T-cell (primary cell): Measurements from ENCODE around the gene LRCH1. TPM values are rescaled to one million over a fixed set of nuclear protein-coding genes. Genes with fewer than 3 reads are reported as not detected.

Source experiments
- ATAC-seq, 4 experiments: fragments of 200-7000 bp in 3 of 4; fragments of 150-1000 bp in 1 of 4; cut with Tn5 transposase; replicated peaks in 1 of 4; 1 replicate in 3 of 4; 2 replicates in 1 of 4; pipeline ENCODE4 v1.10.0; 2021; ENCODE audit warnings: moderate library complexity in 3 of 4, mild to moderate bottlenecking in 2 of 4, moderate number of reproducible peaks in 1 of 4
- CTCF ChIA-PET, 2 donors: fragments of 300-600 bp; sonication (Branson Sonifier 250); formaldehyde crosslinking; loops; one replicate each; lab custom pipeline; 2022; ENCODE audit warnings: antibody characterized with exemption in 2 of 2; lab: Charles Lee
- POLR2A ChIA-PET, 2 donors: fragments of 300-600 bp; sonication (Branson Sonifier 250); formaldehyde crosslinking; loops; one replicate each; lab custom pipeline; 2022; ENCODE audit warnings: antibody characterized with exemption in 2 of 2; lab: Charles Lee
- DNase-seq, 35 experiments: peaks; one replicate each; pipeline versions ENCODE4 v3.0.0 to v3.0.0-alpha.2; 2013 to 2023
- H3K27ac ChIP-seq: one replicate; pipeline ENCODE4 v1.5.1; 2013; ENCODE audit warnings: low read length
- H3K27me3 ChIP-seq, 2 experiments: replicated peaks in 1 of 2; 1 replicate in 1 of 2; 2 replicates in 1 of 2; pipeline versions ENCODE4 v1.6.1 to v1.7.0; 2013; ENCODE audit warnings: low read length in 1 of 2, mixed read lengths in 1 of 2; ENCODE audit not compliant: control insufficient read depth in 2 of 2, insufficient read depth in 2 of 2; ENCODE audit errors: extremely low read depth in 1 of 2
- H3K36me3 ChIP-seq, 2 donors: 1 replicate in 1 of 2; 2 replicates in 1 of 2; pipeline versions ENCODE4 v1.6.1 to v1.7.0; 2013; ENCODE audit warnings: low read length in 1 of 2; ENCODE audit not compliant: control insufficient read depth in 2 of 2, insufficient read depth in 1 of 2; ENCODE audit errors: extremely low read depth in 1 of 2
- H3K4me1 ChIP-seq, 2 experiments: 1 replicate in 1 of 2; 2 replicates in 1 of 2; pipeline versions ENCODE4 v1.6.1 to v1.7.0; 2013; ENCODE audit warnings: low read length in 2 of 2, mixed read lengths in 1 of 2; ENCODE audit not compliant: insufficient read depth in 2 of 2, control insufficient read depth in 1 of 2; ENCODE audit errors: extremely low read depth in 1 of 2
- H3K4me3 ChIP-seq, 2 donors: 1 replicate in 1 of 2; 2 replicates in 1 of 2; pipeline versions ENCODE4 v1.5.1 to v1.7.0; 2013; ENCODE audit warnings: mild to moderate bottlenecking in 2 of 2, low read length in 1 of 2, moderate library complexity in 1 of 2; ENCODE audit not compliant: control insufficient read depth in 1 of 2; ENCODE audit errors: extremely low read depth in 1 of 2
- H3K9me3 ChIP-seq: 2 replicates; pipeline ENCODE4 v1.7.0; 2013
- H3K27ac Mint-ChIP-seq, 2 donors: one replicate each; pipeline ENCODE4 v1.8.0; 2020 to 2021; ENCODE audit warnings: mild to moderate bottlenecking in 2 of 2, mixed read lengths in 2 of 2
- H3K27me3 Mint-ChIP-seq, 2 donors: one replicate each; pipeline ENCODE4 v1.8.0; 2021 to 2022; ENCODE audit warnings: mixed read lengths in 2 of 2
- H3K36me3 Mint-ChIP-seq: one replicate; pipeline ENCODE4 v1.8.0; 2021; ENCODE audit warnings: mixed read lengths
- H3K4me1 Mint-ChIP-seq, 3 donors: one replicate each; pipeline ENCODE4 v1.8.0; 2020 to 2022; ENCODE audit warnings: mixed read lengths in 3 of 3, mild to moderate bottlenecking in 1 of 3
- H3K4me3 Mint-ChIP-seq, 3 donors: one replicate each; pipeline ENCODE4 v1.8.0; 2020 to 2022; ENCODE audit warnings: mild to moderate bottlenecking in 3 of 3, mixed read lengths in 3 of 3, moderate library complexity in 3 of 3
- H3K9me3 Mint-ChIP-seq, 3 donors: one replicate each; pipeline ENCODE4 v1.8.0; 2020 to 2022; ENCODE audit warnings: mixed read lengths in 3 of 3
- WGBS: methylation state at CpG from one replicate; pipeline ENCODE4 v1.1.5; 2013; ENCODE audit warnings: missing lambda C conversion rate; ENCODE audit not compliant: insufficient coverage; 5-methylcytosine and 5-hydroxymethylcytosine counted together
- total RNA-seq, 35 experiments: library from RNA in 6 of 35; stranded (reverse) in 6 of 35; fragments of 120-200 nt in 1 of 35; gene quantifications; one replicate each; pipeline versions ENCODE4 v1.2.1 to v1.2.4 and lab custom pipeline; 2013 to 2026

LRCH1 gene
- total RNA-seq, 5 donors from 2014 or later (not counting 1 experiment from before 2014, with no cell fraction given), result 16.0 to 21.8 (median 17.9) TPM

DNA sequence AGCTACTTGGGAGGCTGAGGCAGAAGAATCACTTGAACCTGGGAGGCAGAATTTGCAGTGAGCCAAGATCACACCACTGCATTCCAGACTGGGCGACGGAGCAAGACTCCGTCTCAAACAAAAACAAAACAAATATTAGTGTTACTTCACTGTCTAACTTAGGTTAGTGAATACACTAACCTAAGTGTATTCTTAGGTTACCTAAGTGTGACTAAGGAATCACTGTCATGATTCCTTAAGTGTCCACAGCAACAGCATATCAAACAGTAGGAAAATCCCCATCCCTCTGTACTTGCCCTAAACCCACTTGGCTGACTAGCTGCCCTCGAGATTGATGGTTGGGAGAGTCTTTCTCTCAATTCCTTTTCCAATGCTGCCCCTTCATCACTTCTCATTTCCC, 11.8 kb upstream of the LRCH1 start:
- no peak overlapping the region for H3K4me3 Mint-ChIP-seq
- no peaks in the 10 kb centered on the region for H3K27me3 ChIP-seq
- no peak overlapping the region for H3K27ac ChIP-seq
- no peaks in the 10 kb centered on the region for H3K36me3 Mint-ChIP-seq
- no peaks in the 10 kb centered on the region for H3K9me3 ChIP-seq
- no peaks in the 10 kb centered on the region for H3K36me3 ChIP-seq
- DNase-seq (no peak), ATAC-seq (no peak)
- no peak overlapping the region for H3K27ac Mint-ChIP-seq
- H3K9me3 Mint-ChIP-seq, result no peaks in the 10 kb centered on the region
- ChIA-PET CTCF (no interaction called here), POLR2A (no interaction called here)
- H3K4me1 Mint-ChIP-seq, result peaks cover 0 to 4% (median 0%) of the 10 kb centered on the region in 3 donors
- no peaks in the 10 kb centered on the region for H3K4me1 ChIP-seq
- WGBS, result no CpG with 5 or more reads among the region's 4 CpGs
- no peak overlapping the region for H3K4me3 ChIP-seq
- no peaks in the 10 kb centered on the region for H3K27me3 Mint-ChIP-seq

DNA sequence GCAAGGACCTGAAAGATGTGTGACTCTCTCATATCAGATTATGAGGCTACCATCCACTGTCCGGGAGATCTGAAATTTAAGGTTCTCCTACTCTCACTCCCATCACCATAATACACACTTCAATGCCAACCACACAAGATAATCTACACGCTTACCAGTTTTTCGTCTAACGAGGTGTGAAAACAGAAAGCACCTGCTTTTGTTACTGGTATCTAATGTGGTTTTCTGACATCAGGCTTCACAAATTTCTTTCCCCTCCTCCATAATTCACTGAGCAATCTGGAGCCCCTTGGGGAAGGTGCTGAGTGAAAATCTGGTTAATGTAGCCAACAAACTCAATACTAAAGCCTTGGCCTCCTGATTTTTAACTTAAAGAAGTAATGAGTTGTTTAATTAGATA, 10.1 kb upstream of the LRCH1 start:
- peaks cover 0 to 4% (median 0%) of the 10 kb centered on the region in 3 donors for H3K4me1 Mint-ChIP-seq
- ATAC-seq (peak in 1 of 4 experiments; percentile 61), DNase-seq (peak in 1 of 35 experiments; percentile 14)
- H3K27ac Mint-ChIP-seq, result no peak overlapping the region
- no CpG with 5 or more reads among the region's 4 CpGs for WGBS
- H3K4me3 Mint-ChIP-seq, result no peak overlapping the region
- ChIA-PET POLR2A (no interaction called here), CTCF (no interaction called here)
- H3K36me3 ChIP-seq, result no peaks in the 10 kb centered on the region
- H3K4me3 ChIP-seq, result no peak overlapping the region
- no peaks in the 10 kb centered on the region for H3K9me3 ChIP-seq
- no peaks in the 10 kb centered on the region for H3K27me3 ChIP-seq
- H3K9me3 Mint-ChIP-seq, result no peaks in the 10 kb centered on the region
- no peaks in the 10 kb centered on the region for H3K36me3 Mint-ChIP-seq
- H3K27ac ChIP-seq, result no peak overlapping the region
- no peaks in the 10 kb centered on the region for H3K4me1 ChIP-seq
- no peaks in the 10 kb centered on the region for H3K27me3 Mint-ChIP-seq

DNA sequence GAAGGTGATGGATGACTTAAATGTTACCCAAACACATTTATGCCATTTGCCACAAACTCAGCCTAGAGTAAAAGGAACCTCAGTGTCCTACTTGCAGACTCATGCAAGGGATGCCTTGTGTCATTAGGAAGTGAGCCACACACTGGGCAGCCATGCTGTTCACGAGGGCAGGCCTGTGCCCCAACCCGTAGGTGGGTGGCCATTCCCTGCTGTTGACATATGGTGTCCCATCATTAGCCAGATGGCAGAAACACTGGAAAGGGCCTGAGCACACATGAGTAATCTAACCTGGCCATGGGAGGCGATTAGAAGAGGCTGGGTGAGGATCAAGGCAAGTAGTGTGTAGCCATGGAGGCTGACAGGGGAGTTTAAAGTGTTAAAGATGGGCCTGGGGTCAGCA, 9.7 kb upstream of the LRCH1 start:
- H3K4me1 ChIP-seq, result no peaks in the 10 kb centered on the region
- Mint-ChIP-seq H3K27me3 (no peaks in the 10 kb centered on the region), H3K4me3 (no peak overlapping the region), H3K27ac (no peak overlapping the region), H3K9me3 (no peaks in the 10 kb centered on the region), H3K36me3 (no peaks in the 10 kb centered on the region), H3K4me1 (peaks cover 0 to 4% (median 0%) of the 10 kb centered on the region in 3 donors)
- CTCF ChIA-PET, result no interaction called here
- no peak overlapping the region for H3K4me3 ChIP-seq
- H3K27me3 ChIP-seq, result no peaks in the 10 kb centered on the region
- DNase-seq, result no peak
- ATAC-seq, result no peak
- 91% methylated on average over 3 of the region's 3 CpGs for WGBS
- no peak overlapping the region for H3K27ac ChIP-seq
- POLR2A ChIA-PET, result no interaction called here
- no peaks in the 10 kb centered on the region for H3K9me3 ChIP-seq
- H3K36me3 ChIP-seq, result no peaks in the 10 kb centered on the region

DNA sequence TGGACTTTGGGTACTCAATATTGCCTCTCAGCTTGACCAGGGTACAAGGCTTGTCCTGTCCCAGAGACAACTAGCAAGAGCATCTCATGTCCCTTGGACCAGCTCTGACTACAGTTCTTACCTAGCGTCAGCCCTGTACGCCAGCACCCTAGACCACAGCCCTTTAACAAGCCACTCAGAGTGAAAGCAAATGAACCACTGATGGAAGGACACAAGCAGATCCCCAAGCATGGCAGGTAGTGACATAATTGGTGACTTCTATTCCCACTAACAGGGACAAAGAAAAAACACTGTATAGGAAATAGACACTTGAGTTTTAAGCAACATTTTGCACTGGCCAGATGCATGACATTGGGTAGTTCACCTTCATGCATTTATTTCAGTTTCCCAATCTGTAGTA, 8.8 kb upstream of the LRCH1 start:
- ATAC-seq (no peak), DNase-seq (no peak)
- CTCF ChIA-PET, result interaction anchor here in 1 of 2 donors (0.6 kb wide), 1 partner anchor 1524 kb away, joined by 3 read pairs; no protein-coding TSS in a partner anchor
- H3K4me3 ChIP-seq, result no peak overlapping the region
- no peak overlapping the region for H3K27ac Mint-ChIP-seq
- H3K27me3 ChIP-seq, result no peaks in the 10 kb centered on the region
- H3K36me3 Mint-ChIP-seq, result no peaks in the 10 kb centered on the region
- POLR2A ChIA-PET, result no interaction called here
- H3K27ac ChIP-seq, result no peak overlapping the region
- H3K9me3 Mint-ChIP-seq, result no peaks in the 10 kb centered on the region
- WGBS, result 75% methylated on average over 2 of the region's 2 CpGs
- no peaks in the 10 kb centered on the region for H3K36me3 ChIP-seq
- H3K4me1 ChIP-seq, result no peaks in the 10 kb centered on the region
- H3K9me3 ChIP-seq, result no peaks in the 10 kb centered on the region
- peaks cover 0 to 4% (median 0%) of the 10 kb centered on the region in 3 donors for H3K4me1 Mint-ChIP-seq
- peaks cover 0 to 3% of the 10 kb centered on the region in 2 donors for H3K27me3 Mint-ChIP-seq
- no peak overlapping the region for H3K4me3 Mint-ChIP-seq

DNA sequence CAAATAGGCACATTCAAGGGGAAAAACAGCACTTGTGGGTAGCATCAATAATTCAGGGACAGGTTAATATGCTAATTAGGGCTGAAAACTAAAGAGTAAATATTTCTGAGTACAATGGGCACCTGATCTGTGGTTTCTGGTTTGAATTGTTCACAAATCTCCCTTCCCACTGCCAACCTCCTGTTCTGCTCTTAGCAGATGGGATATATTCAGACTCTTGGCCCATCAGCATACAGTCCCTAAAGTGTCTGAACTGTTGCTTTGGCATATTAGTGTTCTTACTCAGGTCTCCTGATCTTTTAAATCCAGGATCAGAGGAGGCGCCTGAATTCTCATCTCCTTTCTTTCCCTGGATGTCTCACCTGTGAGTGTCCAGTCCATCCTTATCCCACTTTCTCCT, 8.2 kb upstream of the LRCH1 start:
- WGBS, result 100% methylated on average over 1 of the region's 1 CpG
- Mint-ChIP-seq H3K4me3 (no peak overlapping the region), H3K9me3 (no peaks in the 10 kb centered on the region), H3K36me3 (no peaks in the 10 kb centered on the region), H3K27me3 (peaks cover 0 to 5% of the 10 kb centered on the region in 2 donors), H3K4me1 (peaks cover 0 to 4% (median 0%) of the 10 kb centered on the region in 3 donors), H3K27ac (no peak overlapping the region)
- POLR2A ChIA-PET, result no interaction called here
- CTCF ChIA-PET, result no interaction called here
- Histone ChIP-seq H3K4me3 (no peak overlapping the region), H3K9me3 (no peaks in the 10 kb centered on the region), H3K27ac (no peak overlapping the region), H3K27me3 (peaks cover 0 to 5% of the 10 kb centered on the region in 2 experiments), H3K4me1 (no peaks in the 10 kb centered on the region), H3K36me3 (no peaks in the 10 kb centered on the region)
- DNase-seq (no peak), ATAC-seq (no peak)

DNA sequence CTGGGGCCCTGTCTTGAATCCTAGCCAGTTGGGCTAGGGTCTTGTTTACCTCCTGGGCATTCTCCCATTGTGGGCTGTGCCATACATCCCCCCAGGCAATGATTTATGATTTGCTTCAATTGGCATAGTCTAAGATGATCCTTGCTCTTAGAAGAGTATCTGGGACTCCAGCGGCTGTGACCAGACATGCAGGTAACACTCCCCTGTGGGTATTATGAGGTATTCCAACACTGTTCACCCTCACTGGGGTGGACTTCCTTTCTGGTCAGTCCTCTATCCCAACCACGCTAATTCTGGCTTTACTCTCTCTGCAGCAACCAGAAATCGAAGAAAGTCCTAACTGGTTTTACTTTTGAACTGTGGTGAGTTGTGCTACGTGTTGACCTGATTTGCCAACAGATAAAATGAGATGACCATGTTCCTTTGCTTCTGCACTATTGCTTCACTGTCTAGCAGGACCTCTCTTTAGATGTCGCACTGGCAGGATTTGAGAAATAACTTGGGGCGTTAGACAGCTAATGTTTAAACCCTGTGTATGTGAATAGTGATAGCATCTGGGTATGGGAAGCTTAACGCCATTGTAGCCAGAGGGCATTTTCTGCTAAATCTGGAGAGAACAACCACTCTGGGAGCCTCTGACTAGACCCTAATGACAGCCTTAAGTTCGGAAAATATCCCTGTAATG, 6.7 kb upstream of the LRCH1 start:
- Histone ChIP-seq H3K4me1 (no peaks in the 10 kb centered on the region), H3K4me3 (no peak overlapping the region), H3K27me3 (peaks cover 0 to 6% of the 10 kb centered on the region in 2 experiments), H3K27ac (no peak overlapping the region), H3K9me3 (no peaks in the 10 kb centered on the region), H3K36me3 (no peaks in the 10 kb centered on the region)
- CTCF ChIA-PET, result no interaction called here
- Mint-ChIP-seq H3K9me3 (no peaks in the 10 kb centered on the region), H3K27me3 (peaks cover 0 to 5% of the 10 kb centered on the region in 2 donors), H3K4me3 (no peak overlapping the region), H3K4me1 (peaks cover 3 to 5% (median 4%) of the 10 kb centered on the region in 3 donors), H3K27ac (no peak overlapping the region), H3K36me3 (no peaks in the 10 kb centered on the region)
- POLR2A ChIA-PET, result no interaction called here
- 96% methylated on average over 3 of the region's 8 CpGs for WGBS
- ATAC-seq (no peak), DNase-seq (no peak)
